ENCODE results near the gene RUNX3.

GRCh38 chr1:24925082-24925779 lies 4.8 kb downstream of the RUNX3 start:
- no peak for TF ChIP-seq POLR2A (IDR thresholded peaks at IDR 0.05)
- no peak for TF ChIP-seq CTCF (IDR thresholded peaks at IDR 0.05)
- TF ChIP-seq POLR2AphosphoS5 (IDR thresholded peaks at IDR 0.05): no peak
- TF ChIP-seq EP300 (IDR thresholded peaks at IDR 0.05): no peak
